SU-DHL-6 (cell line): ENCODE measurements around the gene FAS.

Source experiments
- EZH2phosphoT487 ChIP-seq: fragments of 200-600 bp; sonication (generic), shearing (Covaris generic); conservative IDR thresholded peaks from 2 replicates; pipeline ENCODE4 v1.6.1; 2018; ENCODE audit warnings: mild to moderate bottlenecking, antibody characterized with exemption, low read length, moderate library complexity, mixed read lengths
- TF ChIP-seq, protein P1 (sequence below): fragments of 200-600 bp; sonication (generic); IDR thresholded peaks from one replicate; pipeline ENCODE4 v1.5.1; 2017; ENCODE audit warnings: antibody characterized with exemption, mild to moderate bottlenecking, low read length, moderate library complexity; ENCODE audit not compliant: insufficient read depth, poor library complexity, severe bottlenecking

DNA sequence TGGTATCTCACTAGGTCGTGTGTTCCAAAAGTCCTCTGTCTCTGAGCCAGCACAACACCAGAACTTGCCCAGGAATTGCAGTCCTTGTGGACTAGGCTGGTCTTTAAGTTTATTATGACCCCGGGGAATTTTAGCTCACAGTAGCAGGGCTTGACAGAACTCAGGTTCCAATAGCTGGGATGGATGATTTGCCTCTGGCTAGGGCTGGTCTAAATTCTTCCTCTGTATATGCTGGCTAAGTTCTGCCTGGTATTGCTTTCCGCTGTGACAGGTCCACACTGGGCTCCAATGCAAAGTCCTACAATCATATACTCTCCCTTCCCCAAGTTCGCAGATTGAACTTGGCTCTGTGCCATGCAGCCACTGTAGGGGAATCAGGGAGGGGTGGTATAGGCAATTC is 52.5 kb downstream of the FAS start:
- TF ChIP-seq, protein P1, sequence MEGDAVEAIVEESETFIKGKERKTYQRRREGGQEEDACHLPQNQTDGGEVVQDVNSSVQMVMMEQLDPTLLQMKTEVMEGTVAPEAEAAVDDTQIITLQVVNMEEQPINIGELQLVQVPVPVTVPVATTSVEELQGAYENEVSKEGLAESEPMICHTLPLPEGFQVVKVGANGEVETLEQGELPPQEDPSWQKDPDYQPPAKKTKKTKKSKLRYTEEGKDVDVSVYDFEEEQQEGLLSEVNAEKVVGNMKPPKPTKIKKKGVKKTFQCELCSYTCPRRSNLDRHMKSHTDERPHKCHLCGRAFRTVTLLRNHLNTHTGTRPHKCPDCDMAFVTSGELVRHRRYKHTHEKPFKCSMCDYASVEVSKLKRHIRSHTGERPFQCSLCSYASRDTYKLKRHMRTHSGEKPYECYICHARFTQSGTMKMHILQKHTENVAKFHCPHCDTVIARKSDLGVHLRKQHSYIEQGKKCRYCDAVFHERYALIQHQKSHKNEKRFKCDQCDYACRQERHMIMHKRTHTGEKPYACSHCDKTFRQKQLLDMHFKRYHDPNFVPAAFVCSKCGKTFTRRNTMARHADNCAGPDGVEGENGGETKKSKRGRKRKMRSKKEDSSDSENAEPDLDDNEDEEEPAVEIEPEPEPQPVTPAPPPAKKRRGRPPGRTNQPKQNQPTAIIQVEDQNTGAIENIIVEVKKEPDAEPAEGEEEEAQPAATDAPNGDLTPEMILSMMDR: no peak
- TF ChIP-seq EZH2phosphoT487: no peak
